ENCODE data around the gene PEF1.

The PEF1 gene

GRCh38 chr1:31617218-31617915 is 27.3 kb downstream of the PEF1 start, which contains the start of gene HCRTR1:
Gene HCRTR1, plus strand, starts transcription at chr1:31617689. Its CDS starts 1,504 bp downstream, at chr1:31619193.
- Histone ChIP-seq H3K36me3 (replicated peaks; ENCODE audit: insufficient read depth, low read length) (no peaks in the 10 kb centered on the region), H3F3A (ENCODE audit: insufficient read depth, low read length) (no peaks in the 10 kb centered on the region), H3K9me3 (replicated peaks; ENCODE audit: insufficient read depth, low read length) (no peaks in the 10 kb centered on the region), H3K27ac (ENCODE audit: low read length) (no peak within 1 kb of the TSS), H4K20me1 (ENCODE audit: insufficient read depth, low read length) (no peaks in the 10 kb centered on the region), H3K4me3 (ENCODE audit: low read length) (peak within 1 kb of the TSS; percentile 71), H3K4me2 (ENCODE audit: low read depth, low read length) (peak within 1 kb of the TSS; percentile 98), H2AFZ (ENCODE audit: low read length) (peak within 1 kb of the TSS; percentile 94), H3K4me1 (ENCODE audit: low read length) (no peaks in the 10 kb centered on the region), H3K9ac (ENCODE audit: low read length) (peak within 1 kb of the TSS; percentile 44; the same call in 1 of the 2 replicates), H3K79me2 (ENCODE audit: low read length) (no peaks in the 10 kb centered on the region), H3K9me2 (replicated peaks; ENCODE audit: insufficient read depth, low read length) (no peaks in the 10 kb centered on the region), H3K27me3 (replicated peaks; ENCODE audit: insufficient read depth, low read length) (peaks cover 18% of the 10 kb centered on the region)
- TF ChIP-seq CTCF (IDR thresholded peaks at IDR 0.05; ENCODE audit: low read length) (no peak), EZH2phosphoT487 (IDR thresholded peaks at IDR 0.05; ENCODE audit: low read length) (no peak), EZH2 (optimal IDR thresholded peaks at IDR 0.05; ENCODE audit: low read depth, low read length) (no peak)
- DNase-seq, result no peak

- TF ChIP-seq EZH2phosphoT487 (IDR thresholded peaks at IDR 0.05; ENCODE audit: low read length) (no peak), CTCF (IDR thresholded peaks at IDR 0.05; ENCODE audit: low read length) (no peak), EZH2 (optimal IDR thresholded peaks at IDR 0.05; ENCODE audit: low read depth, low read length) (no peak)
- no peak overlapping the region for H3K4me3 ChIP-seq (ENCODE audit: low read length)
- no peak overlapping the region for H3K27ac ChIP-seq (ENCODE audit: low read length)
- DNase-seq, result no peak
- H3K4me2 ChIP-seq (ENCODE audit: low read depth, low read length), result no peak overlapping the region
- no peaks in the 10 kb centered on the region for H3K4me1 ChIP-seq (ENCODE audit: low read length)
- H3K27me3 ChIP-seq (replicated peaks; ENCODE audit: insufficient read depth, low read length), result peaks cover 18% of the 10 kb centered on the region
- H3K36me3 ChIP-seq (replicated peaks; ENCODE audit: insufficient read depth, low read length), result no peaks in the 10 kb centered on the region
- no peak overlapping the region for H2AFZ ChIP-seq (ENCODE audit: low read length)
- H4K20me1 ChIP-seq (ENCODE audit: insufficient read depth, low read length), result no peaks in the 10 kb centered on the region
- H3K9me3 ChIP-seq (replicated peaks; ENCODE audit: insufficient read depth, low read length), result no peaks in the 10 kb centered on the region
- no peaks in the 10 kb centered on the region for H3K9me2 ChIP-seq (replicated peaks; ENCODE audit: insufficient read depth, low read length)
- no peaks in the 10 kb centered on the region for H3K79me2 ChIP-seq (ENCODE audit: low read length)
- H3F3A ChIP-seq (ENCODE audit: insufficient read depth, low read length), result no peaks in the 10 kb centered on the region
- H3K9ac ChIP-seq (ENCODE audit: low read length), result no peak overlapping the region
Measured at GRCh38 chr1:31615939-31616338, 28.7 kb downstream of the PEF1 start.

- DNase-seq, result no peak
- Histone ChIP-seq H3K79me2 (ENCODE audit: low read length) (no peaks in the 10 kb centered on the region), H3K36me3 (replicated peaks; ENCODE audit: insufficient read depth, low read length) (no peaks in the 10 kb centered on the region), H3K4me1 (ENCODE audit: low read length) (no peaks in the 10 kb centered on the region), H3K27me3 (replicated peaks; ENCODE audit: insufficient read depth, low read length) (peaks cover 18% of the 10 kb centered on the region), H3K27ac (ENCODE audit: low read length) (no peak overlapping the region), H2AFZ (ENCODE audit: low read length) (no peak overlapping the region), H4K20me1 (ENCODE audit: insufficient read depth, low read length) (no peaks in the 10 kb centered on the region), H3K9me2 (replicated peaks; ENCODE audit: insufficient read depth, low read length) (no peaks in the 10 kb centered on the region), H3F3A (ENCODE audit: insufficient read depth, low read length) (no peaks in the 10 kb centered on the region), H3K9me3 (replicated peaks; ENCODE audit: insufficient read depth, low read length) (no peaks in the 10 kb centered on the region), H3K4me2 (ENCODE audit: low read depth, low read length) (no peak overlapping the region), H3K4me3 (ENCODE audit: low read length) (no peak overlapping the region), H3K9ac (ENCODE audit: low read length) (no peak overlapping the region)
- TF ChIP-seq CTCF (IDR thresholded peaks at IDR 0.05; ENCODE audit: low read length) (no peak), EZH2phosphoT487 (IDR thresholded peaks at IDR 0.05; ENCODE audit: low read length) (no peak), EZH2 (optimal IDR thresholded peaks at IDR 0.05; ENCODE audit: low read depth, low read length) (no peak)
Measured at GRCh38 chr1:31615414-31615813, 29.3 kb downstream of the PEF1 start.
